HUDEP-2 (cell line): ENCODE measurements around the gene LRRC1.

ENCODE experiments used
- DNase-seq, 76 experiments: peaks; one replicate each; lab custom pipeline; 2025; ENCODE audit not compliant: unreplicated experiment in 76 of 76; lab: John Stamatoyannopoulos, UW

The LRRC1 gene

DNA sequence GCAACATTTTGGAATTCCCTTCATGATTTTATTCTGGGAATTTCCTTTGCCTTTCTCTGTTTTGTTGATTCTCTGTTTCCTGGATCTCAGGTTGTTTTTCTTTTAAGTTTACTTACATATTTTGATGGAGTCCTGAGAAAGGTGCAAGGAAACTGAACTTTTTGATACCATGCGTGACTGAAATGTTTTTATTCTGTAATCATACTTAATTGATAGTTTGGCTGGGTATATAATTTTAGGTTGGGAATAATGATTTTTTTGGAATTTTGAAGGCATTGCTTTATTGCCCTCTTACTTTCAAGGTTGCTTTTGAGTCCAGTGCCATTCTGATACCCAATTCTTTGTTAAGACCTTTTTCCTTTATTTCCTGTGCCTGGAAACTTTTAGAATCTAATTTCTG is 45.2 kb downstream of the LRRC1 start:
- DNase-seq = no peak

GRCh38 chr6:53845280-53846195 is 50.7 kb downstream of the LRRC1 start:
- no peak for DNase-seq

- DNase-seq = no peak
Observed at GRCh38 chr6:53846250-53846649, 51.4 kb downstream of the LRRC1 start.

- no peak for DNase-seq
Observed at GRCh38 chr6:53847796-53848314, 53.0 kb downstream of the LRRC1 start.

DNA sequence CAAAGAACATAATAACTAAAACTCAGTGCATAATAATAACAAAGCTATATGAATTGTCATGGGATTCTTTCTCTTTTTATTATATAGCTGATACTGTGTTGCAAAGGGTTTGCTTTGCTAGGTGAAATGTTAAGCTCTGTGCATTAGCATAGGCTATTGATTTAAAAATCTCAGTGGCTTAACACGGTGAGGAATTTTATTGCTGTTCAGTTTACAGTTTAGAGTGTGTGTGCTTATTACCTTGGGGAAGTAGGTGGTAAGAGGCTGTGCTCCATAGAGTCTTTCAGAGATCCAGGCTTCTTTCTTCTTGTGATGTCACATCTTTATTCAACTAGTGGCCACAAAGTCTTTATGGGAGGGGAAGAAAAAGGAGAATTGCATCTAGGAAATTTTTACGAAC is 55.7 kb downstream of the LRRC1 start:
- no peak for DNase-seq

GRCh38 chr6:53851561-53851960 is 56.8 kb downstream of the LRRC1 start:
- DNase-seq = no peak

- DNase-seq = no peak
Observed at GRCh38 chr6:53852805-53853204, 58.0 kb downstream of the LRRC1 start.

DNA sequence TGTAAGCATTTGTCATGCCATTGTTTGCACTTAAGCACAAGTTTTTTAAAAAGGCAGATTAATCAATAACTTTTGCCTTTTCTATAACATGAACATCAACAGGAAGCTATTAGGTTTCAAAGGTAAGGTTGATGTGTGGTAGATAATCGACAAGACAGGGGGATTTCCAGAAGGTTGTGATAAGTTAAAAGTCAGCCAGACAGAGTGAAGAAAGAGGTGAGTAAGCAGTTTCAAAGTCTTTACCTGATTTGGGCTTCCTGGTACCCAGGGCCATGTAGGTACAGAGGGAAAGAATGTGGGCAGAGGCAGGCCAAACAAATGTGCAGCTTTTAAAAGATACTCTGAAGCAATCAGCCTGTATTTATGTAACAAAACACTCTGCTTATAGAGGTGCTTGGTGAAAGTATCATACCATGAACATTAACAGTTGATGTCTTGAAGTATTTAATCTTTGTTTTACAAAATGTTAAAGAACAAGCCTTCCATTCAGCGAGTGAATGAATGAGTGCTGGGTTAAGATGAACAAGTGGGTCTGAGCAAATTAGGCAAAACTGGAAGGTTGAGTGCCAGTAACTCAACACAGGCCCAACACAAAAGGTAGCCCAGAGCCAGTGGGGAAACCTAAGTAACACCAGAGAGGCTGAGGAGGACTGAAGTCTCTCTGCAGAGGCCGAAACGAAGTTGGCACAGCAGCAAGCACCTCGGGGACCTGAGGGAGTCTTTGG is 60.2 kb downstream of the LRRC1 start:
- no peak for DNase-seq

GRCh38 chr6:53855940-53856339 is 61.1 kb downstream of the LRRC1 start:
- DNase-seq = no peak

GRCh38 chr6:53857318-53858094 is 62.7 kb downstream of the LRRC1 start:
- no peak for DNase-seq

DNA sequence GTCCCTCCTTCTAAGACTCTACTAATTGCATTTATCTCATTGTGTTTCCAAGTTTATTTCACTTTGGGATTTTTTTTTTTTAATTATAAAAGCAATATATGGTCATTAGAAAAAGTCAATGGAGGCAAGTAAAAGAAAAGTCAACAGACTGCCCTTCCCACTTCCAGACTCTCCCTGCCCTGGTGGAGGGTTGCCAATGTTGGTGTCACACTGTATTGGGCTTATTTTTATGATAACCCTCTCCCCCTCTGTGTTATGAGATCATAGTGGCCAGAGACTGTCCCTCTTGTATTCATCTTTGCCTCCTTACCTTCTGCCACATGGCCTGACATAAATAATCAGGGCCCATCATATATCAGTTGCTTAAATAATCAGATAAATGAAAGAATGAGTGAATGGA is 63.4 kb downstream of the LRRC1 start:
- no peak for DNase-seq

DNA sequence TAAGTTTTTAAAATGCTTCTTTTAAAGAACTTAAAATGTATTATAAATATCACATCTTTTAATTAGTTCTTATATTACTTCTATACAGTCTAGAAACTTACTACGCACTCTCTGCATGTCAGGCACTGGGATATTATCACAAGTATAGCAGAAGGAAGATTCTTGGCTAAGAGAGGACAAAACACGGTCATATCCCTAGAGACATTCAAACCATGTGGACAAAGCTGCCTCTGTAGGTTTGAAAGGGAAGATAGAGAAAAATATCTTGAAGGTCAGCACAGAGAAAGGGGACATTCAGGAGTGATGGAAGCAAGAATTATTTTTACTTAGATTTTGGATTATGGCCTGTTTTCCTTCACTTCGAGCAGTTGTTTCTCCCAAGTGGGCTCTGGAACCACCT is 64.1 kb downstream of the LRRC1 start:
- DNase-seq = no peak

DNA sequence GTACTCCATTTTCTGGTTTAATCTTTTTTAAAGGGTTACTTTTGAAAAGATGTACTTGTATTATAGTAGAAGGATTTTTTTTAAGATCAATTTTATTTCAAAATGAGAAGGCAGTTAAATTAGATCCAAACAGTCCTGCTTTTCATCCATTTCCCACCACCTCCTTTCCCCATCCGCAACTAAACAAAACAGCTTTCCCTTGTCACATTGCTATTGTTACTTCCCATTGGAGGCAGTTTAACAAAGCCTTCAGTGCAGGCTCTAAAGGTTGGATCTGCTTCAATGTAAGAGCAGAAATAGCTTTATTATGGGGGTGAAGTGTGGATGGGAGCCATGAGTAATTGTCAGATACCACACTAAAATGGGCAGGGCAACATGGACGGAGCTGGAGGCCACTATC is 65.7 kb downstream of the LRRC1 start:
- no peak for DNase-seq

DNA sequence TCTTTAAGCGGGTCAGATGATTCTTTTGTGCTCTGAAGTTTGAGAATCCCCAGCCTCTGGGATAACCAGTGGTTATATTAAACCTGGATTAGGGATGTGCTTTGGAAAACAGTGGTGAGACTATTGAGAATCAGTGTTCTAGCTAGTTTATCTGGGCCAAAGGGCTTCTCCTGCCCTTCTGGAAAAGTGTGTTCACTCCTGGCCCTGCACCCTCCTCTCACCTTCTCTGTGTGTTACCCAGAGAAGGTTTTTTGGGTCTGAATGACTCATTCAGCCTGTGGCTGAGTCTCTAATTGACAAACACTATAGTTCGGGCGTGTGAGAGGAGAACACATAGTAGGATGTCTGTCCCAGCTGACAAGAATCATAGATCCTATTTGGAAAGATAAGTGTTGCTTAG is 66.7 kb downstream of the LRRC1 start:
- no peak for DNase-seq

DNA sequence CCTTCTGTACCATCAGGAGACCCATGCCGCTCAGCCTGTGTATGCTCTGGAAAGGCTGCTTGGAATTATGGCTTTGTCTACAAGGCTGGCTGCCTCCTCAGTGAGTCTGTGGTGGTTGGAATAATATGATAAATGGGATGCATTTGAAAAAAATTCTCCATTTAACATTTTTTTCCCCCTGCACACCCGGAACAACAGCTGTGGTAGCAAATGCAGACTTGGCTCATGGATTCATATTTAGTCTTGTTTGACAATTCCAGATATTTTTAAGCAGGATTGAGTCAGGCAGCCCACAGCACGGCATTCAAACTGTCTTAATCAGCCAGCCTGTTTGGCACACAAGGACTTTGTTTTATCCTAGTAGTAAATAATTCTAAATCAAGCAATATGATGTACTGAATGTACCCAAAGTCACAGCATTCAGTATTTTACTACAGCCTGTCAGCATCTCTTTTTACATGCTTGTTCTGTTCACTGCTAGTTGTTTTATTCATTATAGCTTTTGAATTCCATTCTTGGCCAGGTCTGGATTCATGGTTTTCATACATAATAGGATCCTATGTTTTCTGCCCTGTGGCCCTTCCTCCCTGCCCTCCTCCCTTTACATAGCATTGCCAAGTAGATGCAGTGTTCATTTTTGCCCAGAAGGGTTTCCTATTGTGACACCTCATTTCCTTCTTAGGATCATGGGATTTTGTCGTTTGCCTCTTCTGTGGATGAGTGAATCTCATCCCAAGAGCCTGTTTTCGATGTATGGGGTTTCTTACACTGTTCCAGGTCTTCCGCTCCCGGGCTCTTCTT is 68.1 kb downstream of the LRRC1 start:
- DNase-seq = no peak

DNA sequence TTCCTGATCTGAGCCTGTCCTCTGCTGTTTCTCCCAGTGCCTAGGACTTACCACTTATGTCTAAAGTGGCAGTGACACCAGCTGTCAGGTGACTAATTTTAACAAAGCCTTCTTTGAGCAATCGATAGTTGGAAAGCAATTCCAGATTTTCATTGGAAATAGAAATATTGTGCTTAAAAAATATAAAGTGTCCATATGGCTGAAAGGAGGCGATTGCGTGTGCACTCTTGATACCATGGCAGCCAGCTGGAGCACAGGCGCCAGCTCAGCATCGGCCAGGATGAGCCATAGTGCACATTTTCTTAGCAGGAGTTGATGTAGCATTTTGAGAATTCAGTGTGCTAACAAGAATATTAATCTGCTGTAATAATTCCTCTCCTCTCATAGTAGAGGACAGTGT is 70.0 kb downstream of the LRRC1 start:
- DNase-seq = no peak

- DNase-seq = no peak
Observed at GRCh38 chr6:53866226-53866625, 71.4 kb downstream of the LRRC1 start.

DNA sequence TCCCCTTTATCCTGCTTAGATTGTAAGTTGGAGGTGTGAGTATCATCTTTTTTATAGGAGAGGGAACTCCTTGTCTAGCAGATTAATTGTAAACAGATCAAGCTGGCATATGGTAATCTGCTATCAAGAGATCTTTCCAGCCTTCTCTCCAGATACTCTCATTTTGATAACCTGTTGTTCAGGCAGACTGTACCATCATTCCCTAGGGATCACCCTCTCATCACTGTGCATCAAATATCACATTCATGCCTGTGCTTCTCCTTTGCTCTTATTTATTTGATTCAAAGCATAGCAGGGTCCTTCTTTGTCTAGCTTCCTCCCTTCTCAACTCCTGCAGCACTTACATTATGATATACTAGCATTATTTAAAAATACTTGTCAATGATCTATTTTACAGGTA is 73.8 kb downstream of the LRRC1 start:
- DNase-seq = no peak

DNA sequence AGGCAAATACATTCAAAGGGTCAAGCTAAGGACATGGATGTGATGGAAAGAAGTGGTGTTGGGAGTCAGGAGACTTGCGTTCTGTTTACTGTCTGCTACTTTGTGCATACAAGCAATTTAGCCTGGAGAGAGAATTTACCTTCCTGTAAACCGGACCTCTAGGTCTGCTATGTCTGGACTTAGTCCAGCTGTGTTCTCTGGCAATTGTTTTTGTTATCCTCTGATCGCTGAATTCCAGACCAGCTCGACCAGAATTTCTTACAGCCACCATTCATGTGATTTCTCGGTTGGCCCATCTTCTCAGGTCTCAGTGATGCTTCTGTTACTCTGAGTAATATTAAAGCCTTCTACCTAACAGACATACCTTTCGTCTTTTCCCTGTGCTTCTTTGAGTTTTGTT is 75.2 kb downstream of the LRRC1 start:
- DNase-seq = no peak

DNA sequence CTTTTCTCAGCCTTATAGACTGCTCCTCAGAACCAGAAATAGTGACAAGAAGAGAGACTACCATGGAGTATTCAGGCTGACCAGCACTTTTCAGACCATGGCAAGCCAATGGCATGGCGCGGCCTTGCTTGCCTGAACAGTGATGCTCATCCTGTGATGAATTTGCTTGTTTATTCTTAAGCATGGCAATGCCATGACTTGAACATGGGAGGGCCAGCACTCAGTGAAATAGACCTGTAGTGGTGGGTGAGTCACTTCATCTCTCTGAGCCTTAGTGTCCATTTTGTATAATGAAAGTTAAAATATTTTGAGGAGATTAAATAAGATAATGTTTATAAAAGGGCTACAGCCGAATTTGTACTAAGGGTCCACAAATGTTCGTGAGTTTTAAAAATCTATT is 79.1 kb downstream of the LRRC1 start:
- DNase-seq = no peak
